ENCODE measurements around the gene KRTAP19-1. TPM values are rescaled to one million over a fixed set of nuclear protein-coding genes. Genes with fewer than 3 reads are reported as not detected.

KRTAP19-1 gene
- total and polyA plus RNA-seq, 2 of the 8 experiments (the other 6 are each of a cell fraction or from before 2014, with no cell fraction given) = not detected

- TF ChIP-seq RNF2 (IDR thresholded peaks at IDR 0.05; ENCODE audit: borderline replicate concordance, low read depth, low read length, missing control alignments, poor library complexity, severe bottlenecking) (no peak), NANOG (IDR thresholded peaks at IDR 0.05; ENCODE audit: insufficient read depth, low read depth, low read length, poor library complexity, severe bottlenecking) (no peak)
Measured at GRCh38 chr21:30448514-30448913, 31.7 kb downstream of the KRTAP19-1 start (continued).
